H1 (cell line): ENCODE data around the gene OR10X1. TPM values are rescaled to one million over a fixed set of nuclear protein-coding genes. Genes with fewer than 3 reads are reported as not detected.
A peak's percentile ranks its signal among the peaks of the same experiment; 100 is the strongest.

ENCODE experiments used
- CTCF ChIA-PET: fragments of 300-600 bp; sonication (Branson Sonifier 250); formaldehyde crosslinking; loops from one replicate; lab custom pipeline; 2021; ENCODE audit not compliant: partially characterized antibody; lab: Charles Lee
- POLR2A ChIA-PET: fragments of 300-600 bp; sonication (Branson Sonifier 250); formaldehyde crosslinking; loops from one replicate; lab custom pipeline; 2021; ENCODE audit warnings: inconsistent platforms; ENCODE audit not compliant: partially characterized antibody; lab: Charles Lee
- DNase-seq, 2 experiments: peaks; one replicate each; pipeline versions ENCODE4 v3.0.0 to v3.0.0-alpha.2; 2010 to 2022; ENCODE audit warnings: low spot score in 2 of 2, low read depth in 1 of 2, mixed read lengths in 1 of 2
- FAIRE-seq: peaks from 2 replicates; lab custom pipeline; 2011; peaks lifted over from hg19 to GRCh38; lab: Jason Lieb, UNC
- H2AFZ ChIP-seq: 2 replicates; pipeline ENCODE4 v1.8.1; 2012; ENCODE audit warnings: low read length, inconsistent platforms
- H2AK5ac ChIP-seq: 2 replicates; pipeline ENCODE4 v1.6.1; 2013; ENCODE audit warnings: low read depth, low read length
- H2BK120ac ChIP-seq: replicated peaks from 2 replicates; pipeline ENCODE3; 2013; ENCODE audit warnings: low read depth, low read length, inconsistent platforms
- H2BK12ac ChIP-seq: 2 replicates; pipeline ENCODE4 v1.6.1; 2013; ENCODE audit warnings: low read depth, low read length
- H2BK15ac ChIP-seq: 2 replicates; pipeline ENCODE4 v1.6.1; 2013; ENCODE audit warnings: low read length
- H2BK20ac ChIP-seq: 2 replicates; pipeline ENCODE4 v1.6.1; 2013; ENCODE audit warnings: low read length
- H2BK5ac ChIP-seq: 2 replicates; pipeline ENCODE4 v1.6.1; 2013; ENCODE audit warnings: low read depth, low read length
- H3K14ac ChIP-seq: 2 replicates; pipeline ENCODE4 v1.6.1; 2013; ENCODE audit warnings: inconsistent platforms; ENCODE audit not compliant: insufficient read length
- H3K18ac ChIP-seq: 2 replicates; pipeline ENCODE4 v1.6.1; 2013; ENCODE audit warnings: low read length; ENCODE audit errors: extremely low read depth
- H3K23ac ChIP-seq: 2 replicates; pipeline ENCODE4 v1.6.1; 2013; ENCODE audit warnings: inconsistent platforms; ENCODE audit not compliant: insufficient read length
- H3K23me2 ChIP-seq: 2 replicates; pipeline ENCODE4 v1.6.1; 2013; ENCODE audit warnings: low read depth, low read length
- H3K27ac ChIP-seq: 2 replicates; pipeline ENCODE4 v1.6.1; 2011; ENCODE audit warnings: low read depth, low read length, inconsistent platforms
- H3K27me3 ChIP-seq, 4 experiments: replicated peaks in 1 of 4; 1 replicate in 1 of 4; 2 replicates in 3 of 4; pipeline versions ENCODE4 v1.6.1 to v1.8.1; 2011 to 2013; ENCODE audit warnings: low read length in 3 of 4, mild to moderate bottlenecking in 3 of 4, inconsistent platforms in 2 of 4, mixed read lengths in 2 of 4, moderate library complexity in 1 of 4; ENCODE audit not compliant: control insufficient read depth in 3 of 4, insufficient read depth in 3 of 4; ENCODE audit errors: extremely low read depth in 1 of 4
- H3K36me3 ChIP-seq, 4 experiments: 2 replicates each; pipeline versions ENCODE4 v1.6.1 to v1.8.1; 2011 to 2013; ENCODE audit warnings: mild to moderate bottlenecking in 4 of 4, low read length in 3 of 4, moderate library complexity in 2 of 4, control low read depth in 1 of 4, inconsistent platforms in 1 of 4; ENCODE audit not compliant: insufficient read depth in 4 of 4, control insufficient read depth in 2 of 4
- H3K4ac ChIP-seq: replicated peaks from 2 replicates; pipeline ENCODE3; 2013; ENCODE audit warnings: low read length, low read depth, mixed read lengths, inconsistent platforms; ENCODE audit not compliant: insufficient read length
- H3K4me1 ChIP-seq, 4 experiments: replicated peaks in 1 of 4; 1 replicate in 1 of 4; 2 replicates in 3 of 4; pipeline versions ENCODE4 v1.6.1 to v1.8.1; 2011 to 2013; ENCODE audit warnings: low read length in 3 of 4, inconsistent platforms in 2 of 4, mixed read lengths in 1 of 4; ENCODE audit not compliant: insufficient read depth in 4 of 4, control insufficient read depth in 3 of 4
- H3K4me2 ChIP-seq, 2 experiments: 2 replicates each; pipeline versions ENCODE4 v1.6.1 to v1.8.1; 2011 to 2013; ENCODE audit warnings: low read depth in 2 of 2, low read length in 2 of 2, control low read depth in 1 of 2, inconsistent platforms in 1 of 2, mild to moderate bottlenecking in 1 of 2; ENCODE audit not compliant: insufficient read depth in 1 of 2
- H3K4me3 ChIP-seq, 4 experiments: fragments of 200-600, 300-600 bp in 1 of 4; sonication (generic), shearing (Covaris generic), sonication (Bioruptor Twin) in 1 of 4; 2 replicates each; pipeline versions ENCODE4 v1.5.1 to v1.8.1; 2011 to 2016; ENCODE audit warnings: low read length in 4 of 4, low read depth in 3 of 4, control low read depth in 2 of 4, inconsistent platforms in 2 of 4, mild to moderate bottlenecking in 2 of 4, mixed read lengths in 1 of 4, moderate library complexity in 1 of 4; ENCODE audit not compliant: insufficient read depth in 2 of 4; ENCODE audit errors: extremely low read depth in 1 of 4
- H3K56ac ChIP-seq: replicated peaks from 2 replicates; pipeline ENCODE3; 2013; ENCODE audit warnings: low read depth, mild to moderate bottlenecking, mixed read lengths, low read length, inconsistent platforms; ENCODE audit not compliant: insufficient read length
- H3K79me1 ChIP-seq: 2 replicates; pipeline ENCODE4 v1.6.1; 2013; ENCODE audit warnings: low read depth, low read length, control low read depth
- H3K79me2 ChIP-seq, 2 experiments: 2 replicates each; pipeline versions ENCODE4 v1.6.1 to v1.8.1; 2012 to 2013; ENCODE audit warnings: low read length in 2 of 2, mild to moderate bottlenecking in 2 of 2, inconsistent platforms in 1 of 2; ENCODE audit not compliant: insufficient read depth in 2 of 2, control insufficient read depth in 1 of 2
- H3K9ac ChIP-seq, 4 experiments: replicated peaks in 1 of 4; 1 replicate in 1 of 4; 2 replicates in 3 of 4; pipeline versions ENCODE4 v1.6.1 to v1.8.1; 2011 to 2013; ENCODE audit warnings: low read depth in 3 of 4, low read length in 3 of 4, control low read depth in 2 of 4, mild to moderate bottlenecking in 2 of 4, moderate library complexity in 2 of 4, inconsistent platforms in 1 of 4; ENCODE audit errors: extremely low read depth in 1 of 4
- H3K9me3 ChIP-seq, 2 experiments: 2 replicates each; pipeline versions ENCODE4 v1.6.1 to v1.8.1; 2012 to 2013; ENCODE audit warnings: mild to moderate bottlenecking in 2 of 2, moderate library complexity in 2 of 2, control low read depth in 1 of 2, inconsistent platforms in 1 of 2, low read depth in 1 of 2, low read length in 1 of 2, mixed read lengths in 1 of 2; ENCODE audit not compliant: insufficient read depth in 2 of 2
- H4K20me1 ChIP-seq, 2 experiments: replicated peaks in 1 of 2; 2 replicates each; pipeline versions ENCODE3 to v1.8.1; 2011 to 2013; ENCODE audit warnings: inconsistent platforms in 2 of 2, low read length in 2 of 2, mild to moderate bottlenecking in 1 of 2; ENCODE audit not compliant: insufficient read depth in 2 of 2, control insufficient read depth in 1 of 2
- H4K5ac ChIP-seq: 2 replicates; pipeline ENCODE4 v1.6.1; 2013; ENCODE audit warnings: low read length, low read depth, mixed read lengths, inconsistent platforms; ENCODE audit not compliant: insufficient read length
- H4K8ac ChIP-seq: 2 replicates; pipeline ENCODE4 v1.8.0; 2013; ENCODE audit warnings: mild to moderate bottlenecking, moderate library complexity, low read length, inconsistent platforms; ENCODE audit not compliant: insufficient read depth; ENCODE audit errors: extremely low read depth
- H4K91ac ChIP-seq: replicated peaks from 2 replicates; pipeline ENCODE3; 2013; ENCODE audit warnings: low read length, mixed read lengths, inconsistent platforms; ENCODE audit not compliant: insufficient read length
- ATF3 ChIP-seq: IDR thresholded peaks from 2 replicates; pipeline ENCODE4 v1.6.1; 2011; ENCODE audit warnings: low read depth, mild to moderate bottlenecking, low read length; ENCODE audit not compliant: insufficient read depth
- CBX5 ChIP-seq: fragments of 300-800, 300-1000 bp; sonication (generic); IDR thresholded peaks from 2 replicates; pipeline ENCODE4 v1.7.1; 2016; ENCODE audit warnings: antibody characterized with exemption, low read length, low read depth
- CHD1 ChIP-seq: IDR thresholded peaks from 2 replicates; pipeline ENCODE4 v1.6.1; 2012; ENCODE audit warnings: low read depth, low read length, improper control_type of control experiment
- CTBP2 ChIP-seq: IDR thresholded peaks from 2 replicates; pipeline ENCODE4 v1.7.0; 2011; ENCODE audit warnings: borderline replicate concordance, mild to moderate bottlenecking, moderate library complexity, mixed read lengths, low read length; ENCODE audit not compliant: insufficient read depth, insufficient read length
- GABPA ChIP-seq: IDR thresholded peaks from 2 replicates; pipeline ENCODE4 v1.6.1; 2011; ENCODE audit warnings: mild to moderate bottlenecking, low read length, moderate library complexity, borderline replicate concordance; ENCODE audit not compliant: insufficient read depth
- POLR2A ChIP-seq, 2 experiments: IDR thresholded peaks; 1 replicate in 1 of 2; 2 replicates in 1 of 2; pipeline ENCODE4 v1.6.1; 2011; ENCODE audit warnings: low read depth in 2 of 2, low read length in 2 of 2, mild to moderate bottlenecking in 2 of 2; ENCODE audit errors: control extremely low read depth in 1 of 2
- SIX5 ChIP-seq: IDR thresholded peaks from 2 replicates; pipeline ENCODE4 v1.6.1; 2011; ENCODE audit warnings: mild to moderate bottlenecking, low read depth, low read length
- SP4 ChIP-seq: IDR thresholded peaks from 2 replicates; pipeline ENCODE4 v1.6.1; 2012; ENCODE audit warnings: low read length, inconsistent platforms
- TAF1 ChIP-seq: IDR thresholded peaks from 2 replicates; pipeline ENCODE4 v1.6.1; 2011; ENCODE audit warnings: mild to moderate bottlenecking, low read depth, low read length
- TAF7 ChIP-seq: optimal IDR thresholded peaks from 2 replicates; pipeline ENCODE3; 2011; ENCODE audit warnings: low read depth, mild to moderate bottlenecking, inconsistent platforms, low read length, moderate library complexity, borderline replicate concordance
- USF2 ChIP-seq: IDR thresholded peaks from 2 replicates; pipeline ENCODE4 v1.6.1; 2011; ENCODE audit warnings: low read length, improper control_type of control experiment
- WGBS, 2 experiments: shearing (Covaris generic) in 1 of 2; methylation state at CpG; one replicate each; pipeline versions ENCODE4 v1.1.6 to v1.1.7; 2013 to 2015; ENCODE audit warnings: low lambda C conversion rate in 2 of 2, mixed read lengths in 2 of 2, inconsistent platforms in 1 of 2, low coverage in 1 of 2, missing lambda C conversion rate in 1 of 2; ENCODE audit not compliant: insufficient replicate concordance in 2 of 2, insufficient coverage in 1 of 2, insufficient read length in 1 of 2; ENCODE audit errors: extremely low coverage in 1 of 2, missing lambda C conversion rate in 1 of 2; 5-methylcytosine and 5-hydroxymethylcytosine counted together
- polyA plus RNA-seq, 7 experiments: library from polyadenylated mRNA; depleted of rRNA in 3 of 7; stranded (reverse) in 5 of 7; unstranded in 2 of 7; fragments of >200 nt in 5 of 7; fragments of 200-250 nt in 2 of 7; gene quantifications; 1 replicate in 5 of 7; 2 replicates in 1 of 7; 4 replicates in 1 of 7; pipeline versions ENCODE4 v1.2.1 to v1.2.3, GENCODE V29; 2011 to 2013; ENCODE audit warnings: missing spikeins in 2 of 7, mixed read lengths in 2 of 7
- total RNA-seq: library from RNA; stranded (reverse); fragmentation: NEBNext Ultra II Directional; extraction: Animal tissue kit (Norgen Biotek cat#: 25700); gene quantifications from 2 replicates; pipeline ENCODE4 v1.2.1, GENCODE V29; 2021

The OR10X1 gene
- total and polyA plus RNA-seq, 2 of the 8 experiments (the other 6 are each of a cell fraction or from before 2014, with no cell fraction given) = not detected

- Histone ChIP-seq H4K8ac (no peak overlapping the region), H4K20me1 (no peaks in the 10 kb centered on the region), H3K27ac (no peak overlapping the region), H3K27me3 (no peaks in the 10 kb centered on the region), H4K91ac (no peak overlapping the region), H4K5ac (no peak overlapping the region), H3K14ac (no peak overlapping the region), H3K23me2 (no peaks in the 10 kb centered on the region), H3K18ac (no peak overlapping the region), H3K23ac (no peak overlapping the region), H3K9ac (peak overlapping the region in 1 of 4 experiments; percentile 34; a peak in 1 of 7 replicates), H3K4me2 (no peak overlapping the region), H3K36me3 (no peaks in the 10 kb centered on the region), H3K4me3 (no peak overlapping the region), H2BK20ac (no peak overlapping the region), H2BK5ac (no peak overlapping the region), H2AK5ac (no peak overlapping the region), H3K56ac (no peak overlapping the region), H2BK15ac (no peak overlapping the region), H2BK12ac (no peak overlapping the region), H3K4ac (no peak overlapping the region), H3K4me1 (no peaks in the 10 kb centered on the region), H2AFZ (no peak overlapping the region), H2BK120ac (no peak overlapping the region), H3K79me1 (no peaks in the 10 kb centered on the region), H3K79me2 (no peaks in the 10 kb centered on the region), H3K9me3 (peaks cover 0 to 2% of the 10 kb centered on the region in 2 experiments; a peak in 1 of 4 replicates)
- FAIRE-seq (no peak), DNase-seq (no peak)
- ChIA-PET CTCF (no interaction called here), POLR2A (no interaction called here)
- WGBS, 2 experiments = 93% methylated on average over 2 of the region's 2 CpGs; no CpG with 5 or more reads in 1 of the 2 experiments
- TF ChIP-seq TAF1 (no peak), ATF3 (no peak), SIX5 (no peak), GABPA (no peak), TAF7 (no peak), POLR2A (IDR thresholded peaks at IDR 0.05; ENCODE audit: control extremely low read depth in 1 of 2, low read depth in 2 of 2, low read length in 2 of 2) (no peak), CHD1 (no peak), CTBP2 (no peak), CBX5 (no peak), USF2 (no peak), SP4 (no peak)
Measured at GRCh38 chr1:158563853-158564252, 15.8 kb downstream of the OR10X1 start.
